ENCODE results near the gene AVPI1.
A peak's percentile ranks its signal among the peaks of the same experiment; 100 is the strongest.
"Not testable (repeated sequence)": the region's sequence is repeated elsewhere in the genome, so short reads cannot be mapped to it uniquely, and the experiment has no call there.

The AVPI1 gene

GRCh38 chr10:97642471-97643159 lies 44.4 kb downstream of the AVPI1 start:
- H3K27ac Mint-ChIP-seq; H3K9me3 Mint-ChIP-seq (ENCODE audit: low read depth); H3K36me3 Mint-ChIP-seq; H3K27me3 Mint-ChIP-seq: not testable (repeated sequence)
- Mint-ChIP-seq H3K4me3 (peak overlapping the region; percentile 97), H3K4me1 (ENCODE audit: low read depth) (peaks cover 29% of the 10 kb centered on the region)

GRCh38 chr10:97640868-97641811 lies 45.9 kb downstream of the AVPI1 start:
- Mint-ChIP-seq H3K9me3 (ENCODE audit: low read depth) (no peaks in the 10 kb centered on the region), H3K4me3 (peak overlapping the region; percentile 97), H3K36me3 (peaks cover 9% of the 10 kb centered on the region), H3K27me3 (no peaks in the 10 kb centered on the region), H3K27ac (peak overlapping the region; percentile 79), H3K4me1 (ENCODE audit: low read depth) (peaks cover 25% of the 10 kb centered on the region)

GRCh38 chr10:97640174-97640867 lies 46.7 kb downstream of the AVPI1 start, which contains the start of gene PI4K2A:
Gene PI4K2A, plus strand, starts transcription at chr10:97640671. Its CDS starts 72 bp downstream, at chr10:97640743.
- H3K27ac Mint-ChIP-seq: peak within 1 kb of the TSS; percentile 79
- H3K4me3 Mint-ChIP-seq: peak within 1 kb of the TSS; percentile 97
- peaks cover 22% of the 10 kb centered on the region for H3K4me1 Mint-ChIP-seq (ENCODE audit: low read depth)
- peaks cover 6% of the 10 kb centered on the region for H3K36me3 Mint-ChIP-seq
- H3K27me3 Mint-ChIP-seq: no peaks in the 10 kb centered on the region
- H3K9me3 Mint-ChIP-seq (ENCODE audit: low read depth): no peaks in the 10 kb centered on the region

GRCh38 chr10:97639090-97639489 lies 48.0 kb downstream of the AVPI1 start:
- peaks cover 22% of the 10 kb centered on the region for H3K4me1 Mint-ChIP-seq (ENCODE audit: low read depth)
- not testable (repeated sequence) for H3K36me3 Mint-ChIP-seq; H3K4me3 Mint-ChIP-seq; H3K27ac Mint-ChIP-seq; H3K27me3 Mint-ChIP-seq; H3K9me3 Mint-ChIP-seq (ENCODE audit: low read depth)

GRCh38 chr10:97635577-97635976 lies 51.5 kb downstream of the AVPI1 start:
- peaks cover 16% of the 10 kb centered on the region for H3K4me1 Mint-ChIP-seq (ENCODE audit: low read depth)

GRCh38 chr10:97633921-97634320 lies 53.1 kb downstream of the AVPI1 start:
- peak overlapping the region; percentile 97 for H3K4me3 Mint-ChIP-seq

More at GRCh38 chr10:97635577-97635976, 51.5 kb downstream of the AVPI1 start:
- H3K27ac Mint-ChIP-seq: no peak overlapping the region
- H3K27me3 Mint-ChIP-seq: no peaks in the 10 kb centered on the region
- H3K9me3 Mint-ChIP-seq (ENCODE audit: low read depth): no peaks in the 10 kb centered on the region
- no peak overlapping the region for H3K4me3 Mint-ChIP-seq
- peaks cover 2% of the 10 kb centered on the region for H3K36me3 Mint-ChIP-seq

GRCh38 chr10:97632949-97633884 lies 53.8 kb downstream of the AVPI1 start, which contains the start of gene MORN4:
Gene MORN4, minus strand, starts transcription at chr10:97633500. Its CDS starts 13,847 bp downstream, at chr10:97619653.
- Mint-ChIP-seq H3K9me3 (ENCODE audit: low read depth) (no peaks in the 10 kb centered on the region), H3K4me1 (ENCODE audit: low read depth) (peaks cover 13% of the 10 kb centered on the region), H3K36me3 (peaks cover 2% of the 10 kb centered on the region), H3K27ac (peak within 1 kb of the TSS; percentile 91), H3K4me3 (peak within 1 kb of the TSS; percentile 97), H3K27me3 (no peaks in the 10 kb centered on the region)

More at GRCh38 chr10:97633921-97634320, 53.1 kb downstream of the AVPI1 start:
- no peaks in the 10 kb centered on the region for H3K27me3 Mint-ChIP-seq
- H3K4me1 Mint-ChIP-seq (ENCODE audit: low read depth): peaks cover 13% of the 10 kb centered on the region
- H3K36me3 Mint-ChIP-seq: peaks cover 2% of the 10 kb centered on the region
- H3K9me3 Mint-ChIP-seq (ENCODE audit: low read depth): no peaks in the 10 kb centered on the region
- H3K27ac Mint-ChIP-seq: peak overlapping the region; percentile 58

- no peaks in the 10 kb centered on the region for H3K9me3 Mint-ChIP-seq (ENCODE audit: low read depth)
These were observed 55.9 kb downstream of the AVPI1 start for GRCh38 chr10:97631098-97631497.

GRCh38 chr10:97629289-97629688 lies 57.8 kb downstream of the AVPI1 start:
- Mint-ChIP-seq H3K27me3 (no peaks in the 10 kb centered on the region), H3K4me1 (ENCODE audit: low read depth) (peaks cover 13% of the 10 kb centered on the region), H3K27ac (no peak overlapping the region), H3K36me3 (peaks cover 2% of the 10 kb centered on the region), H3K9me3 (ENCODE audit: low read depth) (no peaks in the 10 kb centered on the region), H3K4me3 (no peak overlapping the region)

More at GRCh38 chr10:97631098-97631497, 55.9 kb downstream of the AVPI1 start:
- Mint-ChIP-seq H3K36me3 (peaks cover 2% of the 10 kb centered on the region), H3K4me1 (ENCODE audit: low read depth) (peaks cover 13% of the 10 kb centered on the region), H3K27me3 (no peaks in the 10 kb centered on the region), H3K27ac (no peak overlapping the region), H3K4me3 (no peak overlapping the region)

- no peak overlapping the region for H3K4me3 Mint-ChIP-seq
- peaks cover 6% of the 10 kb centered on the region for H3K4me1 Mint-ChIP-seq (ENCODE audit: low read depth)
- H3K27me3 Mint-ChIP-seq: no peaks in the 10 kb centered on the region
- H3K36me3 Mint-ChIP-seq: peaks cover 1% of the 10 kb centered on the region
- H3K27ac Mint-ChIP-seq: no peak overlapping the region
- H3K9me3 Mint-ChIP-seq (ENCODE audit: low read depth): no peaks in the 10 kb centered on the region
These were observed 58.8 kb downstream of the AVPI1 start for GRCh38 chr10:97628228-97628627.

GRCh38 chr10:97627731-97628130 lies 59.3 kb downstream of the AVPI1 start:
- H3K4me3 Mint-ChIP-seq: no peak overlapping the region
- no peaks in the 10 kb centered on the region for H3K36me3 Mint-ChIP-seq
- H3K27ac Mint-ChIP-seq: no peak overlapping the region
- no peaks in the 10 kb centered on the region for H3K27me3 Mint-ChIP-seq
- H3K4me1 Mint-ChIP-seq (ENCODE audit: low read depth): peaks cover 2% of the 10 kb centered on the region
- H3K9me3 Mint-ChIP-seq (ENCODE audit: low read depth): no peaks in the 10 kb centered on the region
